Activated CD4-positive, alpha-beta T cell treated with anti-CD3 and anti-CD28 coated beads for 36 hours (primary cell): Measurements from ENCODE around the gene MFNG. TPM values are rescaled to one million over a fixed set of nuclear protein-coding genes. Genes with fewer than 3 reads are reported as not detected.

Source experiments
- ATAC-seq: fragments of 200-7000 bp; cut with Tn5 transposase; one replicate; pipeline ENCODE4 v1.10.0; 2021; ENCODE audit warnings: mild to moderate bottlenecking, moderate library complexity
- CTCF ChIA-PET: fragments of 350-600 bp; sonication (Branson Sonifier 250); formaldehyde crosslinking; loops from one replicate; lab custom pipeline; 2021; ENCODE audit warnings: antibody characterized with exemption; lab: Charles Lee
- POLR2A ChIA-PET: fragments of 350-600 bp; sonication (Branson Sonifier 250); formaldehyde crosslinking; loops from one replicate; lab custom pipeline; 2021; ENCODE audit warnings: antibody characterized with exemption, inconsistent platforms; lab: Charles Lee
- DNase-seq: peaks from one replicate; pipeline ENCODE4 v3.0.0-alpha.2; 2020
- H3K27ac Mint-ChIP-seq: one replicate; pipeline ENCODE4 v1.8.0; 2021; ENCODE audit warnings: mixed read lengths
- H3K27me3 Mint-ChIP-seq: one replicate; pipeline ENCODE4 v1.8.0; 2021; ENCODE audit warnings: mixed read lengths
- H3K36me3 Mint-ChIP-seq: one replicate; pipeline ENCODE4 v1.8.0; 2021; ENCODE audit warnings: low read depth, mixed read lengths
- H3K4me1 Mint-ChIP-seq: one replicate; pipeline ENCODE4 v1.8.0; 2021; ENCODE audit warnings: mixed read lengths
- H3K4me3 Mint-ChIP-seq: one replicate; pipeline ENCODE4 v1.8.0; 2021; ENCODE audit warnings: mild to moderate bottlenecking, moderate library complexity, mixed read lengths
- H3K9me3 Mint-ChIP-seq: one replicate; pipeline ENCODE4 v1.8.0; 2021; ENCODE audit warnings: low read depth, mixed read lengths
- intact Hi-C, 2 experiments: fragments of 100-400 bp; cut with DNase I in 1 of 2; cut with micrococcal nuclease in 1 of 2; formaldehyde crosslinking; loops; one replicate each; pipeline versions ENCODE4 v1.14.2 to v1.15.1; 2022 to 2024; cut with DNase I, micrococcal nuclease
- total RNA-seq, 2 experiments: library from RNA; stranded (reverse); gene quantifications; one replicate each; pipeline ENCODE4 v1.2.3, GENCODE V29; 2021

MFNG gene
- total RNA-seq, 2 experiments from 2014 or later, result 108 to 125 TPM

GRCh38 chr22:37522482-37522881 is 36.3 kb upstream of the MFNG start:
- CTCF ChIA-PET, result interaction anchor here (1.0 to 1.4 kb wide), 2 partner anchors 11 to 70 kb away, joined by 3 to 4 read pairs; no protein-coding TSS in a partner anchor
- Mint-ChIP-seq H3K27ac (no peak overlapping the region), H3K4me3 (no peak overlapping the region), H3K27me3 (peaks cover 28% of the 10 kb centered on the region), H3K9me3 (no peaks in the 10 kb centered on the region), H3K4me1 (peaks cover 4% of the 10 kb centered on the region), H3K36me3 (no peaks in the 10 kb centered on the region)
- POLR2A ChIA-PET, result no interaction called here
- intact Hi-C loops, result no loop called here
- no peak for ATAC-seq
- DNase-seq, result no peak

DNA sequence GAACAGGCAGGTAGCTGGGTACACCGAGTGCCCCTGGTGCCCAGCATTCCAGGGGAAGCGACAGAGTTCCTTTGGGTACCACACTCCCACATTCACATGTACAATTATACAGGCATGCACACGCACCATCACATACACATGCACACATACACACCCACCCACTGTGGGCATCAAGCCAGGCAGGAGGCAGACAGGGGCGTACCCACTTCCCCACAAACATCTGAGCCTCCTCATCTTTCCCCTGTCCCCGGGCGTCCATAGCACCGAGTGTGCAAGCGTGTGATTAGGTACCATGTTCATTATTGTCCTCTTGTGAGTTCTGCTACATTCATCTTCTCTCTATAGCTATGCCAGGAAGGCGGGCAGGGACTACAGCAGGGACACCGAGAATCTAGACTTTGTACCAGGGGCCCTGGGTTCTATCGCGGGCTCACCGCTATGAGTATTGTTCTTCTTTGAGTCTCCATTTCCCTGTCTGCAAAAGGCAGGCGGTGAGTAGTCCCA is 35.1 kb upstream of the MFNG start:
- ATAC-seq, result no peak
- intact Hi-C loops, result no loop called here
- Mint-ChIP-seq H3K36me3 (no peaks in the 10 kb centered on the region), H3K27ac (no peak overlapping the region), H3K27me3 (peaks cover 28% of the 10 kb centered on the region), H3K4me1 (peaks cover 4% of the 10 kb centered on the region), H3K4me3 (no peak overlapping the region), H3K9me3 (no peaks in the 10 kb centered on the region)
- DNase-seq, result no peak
- CTCF ChIA-PET, result interaction anchor here (0.5 to 1.4 kb wide), 2 partner anchors 12 to 26 kb away, joined by 3 read pairs; no protein-coding TSS in a partner anchor
- POLR2A ChIA-PET, result interaction anchor here (0.6 kb wide), 1 partner anchor 1010 kb away, joined by 3 read pairs; no protein-coding TSS in a partner anchor

DNA sequence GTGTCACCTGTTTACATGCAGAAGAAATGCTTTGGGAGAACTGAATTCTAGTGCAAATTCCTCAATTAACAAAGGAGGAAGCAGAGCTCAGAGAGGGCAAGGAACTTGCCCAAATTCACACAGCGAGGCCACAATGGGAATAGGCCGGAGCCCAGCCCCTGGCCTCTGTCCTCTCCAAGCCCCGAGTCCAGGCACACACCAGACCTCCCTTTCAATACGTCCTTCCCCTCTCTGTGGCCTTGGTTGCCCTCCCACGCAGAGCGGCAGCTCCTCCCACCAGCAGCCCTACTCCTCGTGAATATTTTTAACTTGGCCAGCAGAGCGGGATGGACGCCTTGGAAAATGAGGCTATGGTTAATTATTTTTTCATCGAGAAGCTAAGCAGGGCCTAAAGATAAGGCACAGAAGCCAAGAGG is 34.6 kb upstream of the MFNG start:
- Mint-ChIP-seq H3K9me3 (no peaks in the 10 kb centered on the region), H3K4me1 (peaks cover 4% of the 10 kb centered on the region), H3K27me3 (peaks cover 28% of the 10 kb centered on the region), H3K27ac (no peak overlapping the region), H3K4me3 (no peak overlapping the region), H3K36me3 (no peaks in the 10 kb centered on the region)
- intact Hi-C loops, result no loop called here
- ATAC-seq, result no peak
- ChIA-PET POLR2A (no interaction called here), CTCF (interaction anchor here (0.5 to 1.6 kb wide), 4 partner anchors 9 to 50 kb away, joined by 3 to 4 read pairs (median 4); no protein-coding TSS in a partner anchor)
- no peak for DNase-seq

- Mint-ChIP-seq H3K4me3 (peak within 1 kb of the TSS; percentile 50), H3K27me3 (peaks cover 28% of the 10 kb centered on the region), H3K9me3 (no peaks in the 10 kb centered on the region), H3K36me3 (no peaks in the 10 kb centered on the region), H3K4me1 (peaks cover 4% of the 10 kb centered on the region), H3K27ac (no peak within 1 kb of the TSS)
- peak; percentile 58 for ATAC-seq
- no peak for DNase-seq
- ChIA-PET POLR2A (no interaction called here), CTCF (interaction anchor here (0.5 to 1.6 kb wide), 6 partner anchors 10 to 258 kb away, joined by 3 to 4 read pairs (median 4); no protein-coding TSS in a partner anchor)
- intact Hi-C loops, result no loop called here
Observed at GRCh38 chr22:37519268-37520195, 33.3 kb upstream of the MFNG start, which contains the start of gene CARD10. TSS of gene CARD10 (minus strand) at chr22:37519415. CDS start at chr22:37519200, 215 bp downstream.

DNA sequence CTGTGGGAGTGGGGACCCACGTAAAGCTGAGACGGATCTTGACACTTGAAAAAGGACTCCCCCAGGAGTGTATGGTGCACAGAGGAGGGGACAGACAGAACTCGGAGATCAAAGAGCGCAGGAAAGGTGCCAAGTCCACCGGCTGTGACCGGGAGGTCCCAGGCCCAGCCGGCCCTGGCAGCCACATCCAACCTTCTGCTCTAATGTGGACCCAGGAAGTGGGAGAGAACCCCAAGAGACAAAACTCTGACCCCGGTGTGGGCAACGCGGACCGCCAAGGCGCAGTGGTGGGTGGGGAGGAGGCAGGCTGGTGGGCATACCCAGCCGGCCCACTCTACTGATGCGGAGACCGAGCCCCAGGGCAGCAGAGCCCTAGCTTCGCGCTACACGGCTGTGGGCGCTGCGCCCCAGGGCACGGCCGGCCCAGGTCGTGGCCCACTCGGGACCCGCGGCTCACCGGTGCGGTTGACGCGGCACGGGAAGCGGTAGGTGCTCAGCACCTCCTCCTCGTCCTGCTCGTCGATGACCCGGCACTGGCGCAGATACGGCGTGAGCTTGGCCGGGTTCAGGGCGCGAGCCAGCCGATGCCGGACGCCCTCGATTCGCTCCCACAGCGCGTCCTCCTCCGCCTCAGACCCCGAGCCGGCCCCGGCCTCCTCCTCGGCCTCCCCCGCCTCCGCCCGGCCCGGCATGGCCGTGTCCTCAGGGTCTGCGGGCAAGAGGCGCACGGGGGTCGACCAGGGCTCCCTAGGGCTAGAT is 32.5 kb upstream of the MFNG start:
- no peak overlapping the region for H3K27ac Mint-ChIP-seq
- H3K27me3 Mint-ChIP-seq, result peaks cover 28% of the 10 kb centered on the region
- peaks cover 4% of the 10 kb centered on the region for H3K4me1 Mint-ChIP-seq
- H3K4me3 Mint-ChIP-seq, result peak overlapping the region; percentile 50
- H3K36me3 Mint-ChIP-seq, result no peaks in the 10 kb centered on the region
- ChIA-PET CTCF (interaction anchor here (0.6 kb wide), 1 partner anchor 11 kb away, joined by 4 read pairs; no protein-coding TSS in a partner anchor), POLR2A (no interaction called here)
- ATAC-seq (peak; percentile 39), DNase-seq (no peak)
- no peaks in the 10 kb centered on the region for H3K9me3 Mint-ChIP-seq
- intact Hi-C loops, result no loop called here

- ChIA-PET POLR2A (no interaction called here), CTCF (no interaction called here)
- no peak for DNase-seq
- H3K4me1 Mint-ChIP-seq, result peaks cover 4% of the 10 kb centered on the region
- intact Hi-C loops, result no loop called here
- no peaks in the 10 kb centered on the region for H3K9me3 Mint-ChIP-seq
- H3K4me3 Mint-ChIP-seq, result peak overlapping the region; percentile 50
- H3K36me3 Mint-ChIP-seq, result no peaks in the 10 kb centered on the region
- H3K27me3 Mint-ChIP-seq, result peaks cover 27% of the 10 kb centered on the region
- no peak for ATAC-seq
- H3K27ac Mint-ChIP-seq, result no peak overlapping the region
Observed at GRCh38 chr22:37517826-37518450, 31.8 kb upstream of the MFNG start.

DNA sequence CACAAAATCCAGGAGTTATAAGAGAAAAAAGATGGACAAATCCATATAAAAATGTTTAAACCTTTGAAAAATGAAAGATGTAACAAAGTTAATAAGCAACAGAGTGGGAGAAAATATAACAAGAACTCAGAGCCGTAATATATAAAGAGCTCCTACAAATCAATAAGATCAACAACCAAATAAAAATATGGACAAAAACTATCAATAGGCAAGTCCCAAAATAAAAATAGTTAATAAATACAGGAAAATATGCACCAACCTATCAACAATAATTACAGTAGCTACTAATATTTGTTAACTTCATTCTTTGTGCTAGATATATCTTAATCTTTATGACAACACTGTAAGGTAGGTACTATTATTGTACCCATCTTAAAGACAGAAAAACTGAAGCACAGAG is 30.3 kb upstream of the MFNG start:
- CTCF ChIA-PET, result interaction anchor here (0.6 to 1.7 kb wide), 3 partner anchors 45 to 90 kb away, joined by 3 to 4 read pairs (median 4); no protein-coding TSS in a partner anchor
- DNase-seq (no peak), ATAC-seq (no peak)
- no peak overlapping the region for H3K27ac Mint-ChIP-seq
- POLR2A ChIA-PET, result no interaction called here
- peaks cover 4% of the 10 kb centered on the region for H3K4me1 Mint-ChIP-seq
- no peaks in the 10 kb centered on the region for H3K36me3 Mint-ChIP-seq
- intact Hi-C loops, result no loop called here
- H3K4me3 Mint-ChIP-seq, result no peak overlapping the region
- H3K27me3 Mint-ChIP-seq, result peaks cover 18% of the 10 kb centered on the region
- H3K9me3 Mint-ChIP-seq, result no peaks in the 10 kb centered on the region

- DNase-seq (no peak), ATAC-seq (no peak)
- Mint-ChIP-seq H3K27me3 (peaks cover 13% of the 10 kb centered on the region), H3K27ac (no peak overlapping the region), H3K4me3 (no peak overlapping the region), H3K36me3 (no peaks in the 10 kb centered on the region), H3K4me1 (peaks cover 4% of the 10 kb centered on the region), H3K9me3 (no peaks in the 10 kb centered on the region)
- intact Hi-C loops, result no loop called here
- ChIA-PET POLR2A (interaction anchor here (0.6 kb wide), 1 partner anchor 1219 kb away, joined by 3 read pairs; no protein-coding TSS in a partner anchor), CTCF (interaction anchor here (0.8 to 1.7 kb wide), 3 partner anchors 51 to 91 kb away, joined by 3 to 4 read pairs (median 3); no protein-coding TSS in a partner anchor)
Observed at GRCh38 chr22:37515901-37516300, 29.7 kb upstream of the MFNG start.

GRCh38 chr22:37514526-37515051 is 28.4 kb upstream of the MFNG start:
- intact Hi-C loops, result no loop called here
- ATAC-seq, result no peak
- H3K27ac Mint-ChIP-seq, result no peak overlapping the region
- ChIA-PET POLR2A (no interaction called here), CTCF (interaction anchor here (1.7 kb wide), 1 partner anchor 52 kb away, joined by 4 read pairs; no protein-coding TSS in a partner anchor)
- H3K4me1 Mint-ChIP-seq, result peaks cover 4% of the 10 kb centered on the region
- peaks cover 6% of the 10 kb centered on the region for H3K27me3 Mint-ChIP-seq
- no peaks in the 10 kb centered on the region for H3K9me3 Mint-ChIP-seq
- DNase-seq, result no peak
- H3K36me3 Mint-ChIP-seq, result no peaks in the 10 kb centered on the region
- H3K4me3 Mint-ChIP-seq, result no peak overlapping the region

- ATAC-seq (no peak), DNase-seq (no peak)
- CTCF ChIA-PET, result interaction anchor here (0.6 to 2.3 kb wide), 2 partner anchors 18 to 56 kb away, joined by 3 to 6 read pairs; no protein-coding TSS in a partner anchor
- H3K27me3 Mint-ChIP-seq, result no peaks in the 10 kb centered on the region
- H3K9me3 Mint-ChIP-seq, result no peaks in the 10 kb centered on the region
- H3K4me1 Mint-ChIP-seq, result no peaks in the 10 kb centered on the region
- POLR2A ChIA-PET, result no interaction called here
- H3K36me3 Mint-ChIP-seq, result no peaks in the 10 kb centered on the region
- H3K4me3 Mint-ChIP-seq, result no peak overlapping the region
- intact Hi-C loops, result no loop called here
- no peak overlapping the region for H3K27ac Mint-ChIP-seq
Observed at GRCh38 chr22:37511395-37512104, 25.4 kb upstream of the MFNG start.
